ENCODE data around the gene COBL. TPM values are rescaled to one million over a fixed set of nuclear protein-coding genes. Genes with fewer than 3 reads are reported as not detected.

COBL gene
- total RNA-seq, 1 experiment from 2014 or later = 52.3 TPM

GRCh38 chr7:51269321-51269720 is 47.3 kb downstream of the COBL start:
- H2BK15ac ChIP-seq (ENCODE audit: low read depth, low read length) = no peak overlapping the region
- H3K79me1 ChIP-seq (ENCODE audit: insufficient read depth, low read depth, low read length, poor library complexity, severe bottlenecking) = peaks cover 3% of the 10 kb centered on the region
- no peak overlapping the region for H2BK12ac ChIP-seq (ENCODE audit: insufficient read length, low read depth, low read length)
- no peak overlapping the region for H3K23ac ChIP-seq (ENCODE audit: insufficient read length, low read depth, low read length)
- H4K8ac ChIP-seq (replicated peaks; ENCODE audit: insufficient read length, low read depth, low read length) = no peak overlapping the region
- H3K27ac Mint-ChIP-seq = peak overlapping the region in 2 of 3 experiments; percentile 4 to 76; a peak in 2 of 7 replicates
- H2BK20ac ChIP-seq (ENCODE audit: low read depth, low read length, poor library complexity, severe bottlenecking) = no peak overlapping the region
- no peak for TF ChIP-seq CTCF (conservative IDR thresholded peaks at IDR 0.05)
- no peak overlapping the region for H4K91ac ChIP-seq (ENCODE audit: insufficient read length, low read depth, low read length)
- H3K14ac ChIP-seq (ENCODE audit: insufficient read depth, low read length) = no peak overlapping the region
- H3K36me3 Mint-ChIP-seq (ENCODE audit: insufficient read depth in 1 of 3, low read depth in 3 of 3) = peaks cover 0 to 2% (median 0%) of the 10 kb centered on the region in 3 experiments; a peak in 1 of 7 replicates
- no peak overlapping the region for H3K4me3 Mint-ChIP-seq
- H2AFZ ChIP-seq (ENCODE audit: low read length) = no peak overlapping the region
- no peak overlapping the region for H2BK5ac ChIP-seq (ENCODE audit: insufficient read length, low read length)
- H3K27ac ChIP-seq (ENCODE audit: insufficient read length, low read depth, low read length) = no peak overlapping the region
- no peaks in the 10 kb centered on the region for H3K9me3 Mint-ChIP-seq
- no peaks in the 10 kb centered on the region for H3K23me2 ChIP-seq (ENCODE audit: insufficient read length, low read depth, low read length, poor library complexity, severe bottlenecking)
- no peaks in the 10 kb centered on the region for H4K20me1 ChIP-seq (ENCODE audit: control insufficient read depth, insufficient read depth, insufficient read length)
- no peak overlapping the region for H3K18ac ChIP-seq (ENCODE audit: insufficient read length, low read depth, low read length)
- H3K79me2 ChIP-seq (ENCODE audit: insufficient read depth, low read length) = peaks cover 8% of the 10 kb centered on the region; the same call in 1 of the 2 replicates
- no peak overlapping the region for H3T11ph ChIP-seq (ENCODE audit: low read length)
- no peaks in the 10 kb centered on the region for H3K9me3 ChIP-seq (ENCODE audit: control insufficient read depth, low read depth, low read length)
- H3K56ac ChIP-seq (ENCODE audit: insufficient read length, low read depth, low read length) = no peak overlapping the region
- H3K9ac ChIP-seq (ENCODE audit: extremely low read depth, insufficient read length, low read length) = no peak overlapping the region
- H4K5ac ChIP-seq (ENCODE audit: insufficient read length, low read depth, low read length) = no peak overlapping the region
- no peak overlapping the region for H2BK120ac ChIP-seq (ENCODE audit: low read depth, low read length, poor library complexity, severe bottlenecking)
- H3K27me3 Mint-ChIP-seq (ENCODE audit: low read depth) = no peaks in the 10 kb centered on the region
- H3K4me1 Mint-ChIP-seq = peaks cover 31 to 35% of the 10 kb centered on the region in 2 experiments
- DNase-seq = no peak
- no CpG with 5 or more reads among the region's 10 CpGs for WGBS (ENCODE audit: extremely low coverage, insufficient read length, low lambda C conversion rate)
- H3K27me3 ChIP-seq (ENCODE audit: insufficient read depth, low read length) = no peaks in the 10 kb centered on the region
- no peak overlapping the region for H3K4ac ChIP-seq (ENCODE audit: low read depth, low read length)
- no peak overlapping the region for H3K4me2 ChIP-seq (ENCODE audit: insufficient read depth, insufficient read length, low read length)
- peaks cover 5% of the 10 kb centered on the region; the same call in 1 of the 2 replicates for H3K4me1 ChIP-seq (ENCODE audit: insufficient read depth, low read length)
- H2AK5ac ChIP-seq (ENCODE audit: insufficient read length, low read length) = no peak overlapping the region

All from H9 (cell line).